GM18870 (cell line): ENCODE data around the gene OR5H15.
A peak's percentile ranks its signal among the peaks of the same experiment; 100 is the strongest.
"Not testable (repeated sequence)": the region's sequence is repeated elsewhere in the genome, so short reads cannot be mapped to it uniquely, and the experiment has no call there.

Experiments
- ATAC-seq: cut with Tn5 transposase; IDR thresholded peaks from one replicate; pipeline ENCODE4 v1.9.1; 2021; ENCODE audit warnings: moderate library complexity; ENCODE audit not compliant: unreplicated experiment

OR5H15 gene

GRCh38 chr3:98166396-98166795 is at the start of gene OR5H15:
OR5H15 (plus strand) TSS chr3:98166696; CDS start chr3:98168700, 2,004 bp downstream.
- no peak for ATAC-seq

DNA sequence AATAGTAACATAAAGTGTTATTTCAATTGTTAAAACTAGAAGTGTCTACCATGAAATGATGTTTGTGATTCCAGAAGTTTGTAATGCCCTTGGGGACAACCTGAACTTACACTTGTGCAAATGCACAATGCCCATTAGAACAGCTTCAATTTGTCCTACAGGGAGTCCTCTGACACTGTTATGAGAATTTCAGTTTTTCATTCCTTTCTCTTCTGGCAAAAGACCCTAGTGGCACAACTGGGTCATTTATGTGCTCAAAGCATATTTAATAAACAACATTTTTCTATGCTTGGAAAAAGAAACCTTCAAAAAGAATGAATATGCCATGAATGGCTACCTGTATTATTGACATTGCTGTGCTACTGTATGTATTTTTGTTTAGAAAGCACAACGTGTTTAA is 36.1 kb upstream of the OR5H15 start, which contains the start of gene OR5H1:
OR5H1 (plus strand) TSS at position 301 of the 400 bp plus-strand sequence. CDS start 1,977 bp downstream, outside the sequence.
- no peak for ATAC-seq

- no peak for ATAC-seq
These were observed 29.9 kb upstream of the OR5H15 start for GRCh38 chr3:98136631-98137030.

DNA sequence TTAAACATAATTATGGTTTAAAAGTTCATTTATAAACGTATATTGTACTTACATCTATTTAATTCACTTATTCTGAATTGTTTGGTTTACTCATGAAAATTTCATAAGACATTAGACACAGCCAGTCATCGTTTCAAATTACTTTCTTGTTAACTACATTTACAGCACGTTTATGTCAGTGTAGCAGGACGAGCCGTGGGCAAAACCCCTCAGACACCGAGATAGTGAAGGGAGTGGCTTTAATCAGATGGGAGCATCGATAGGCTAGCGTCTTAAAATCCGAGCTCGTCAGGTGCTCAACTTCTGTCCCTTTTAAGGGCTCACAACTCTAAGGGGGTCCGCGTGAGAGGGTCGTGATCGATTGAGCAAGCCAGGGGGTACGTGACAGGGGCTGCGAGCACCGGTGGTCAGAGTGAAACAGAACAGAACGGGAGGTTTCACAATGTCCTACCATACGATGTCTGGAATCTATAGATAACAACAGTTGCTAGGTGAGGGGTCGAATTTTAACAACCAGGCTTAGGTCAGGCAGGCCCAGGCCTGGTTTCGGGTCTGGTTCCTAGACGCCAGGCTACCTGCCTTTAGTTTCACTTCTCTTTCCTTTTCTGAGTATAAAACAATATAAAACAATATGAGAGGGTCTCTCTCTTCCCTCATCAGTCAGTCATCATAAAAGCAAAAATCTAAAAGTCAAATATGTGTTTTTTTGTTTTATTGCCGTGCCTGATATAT is 28.5 kb upstream of the OR5H15 start:
- ATAC-seq, result not testable (repeated sequence)

DNA sequence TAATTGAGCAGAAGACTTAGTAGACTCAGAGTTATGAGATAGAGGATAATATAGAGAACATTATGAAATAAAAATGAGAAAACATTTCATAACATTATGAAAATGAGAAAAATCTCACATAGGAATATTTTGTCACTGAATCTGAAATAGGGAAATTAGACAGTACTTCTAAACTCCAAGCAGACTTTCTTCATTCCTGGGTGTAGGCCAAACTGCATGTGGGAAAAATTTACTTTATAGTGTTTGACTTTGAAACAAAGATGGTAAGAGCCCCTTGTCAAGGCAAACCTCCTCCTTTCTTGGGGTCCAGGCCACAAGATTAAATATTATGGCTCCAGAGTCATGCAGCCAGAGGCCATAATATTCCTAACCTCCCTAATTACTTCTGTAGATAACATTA is 26.0 kb upstream of the OR5H15 start:
- ATAC-seq, result no peak

- no peak for ATAC-seq
These were observed 19.3 kb upstream of the OR5H15 start, which contains the start of gene OR5H14 for GRCh38 chr3:98147179-98147578. OR5H14 (plus strand) TSS chr3:98147479; CDS start chr3:98149386, 1,907 bp downstream.

DNA sequence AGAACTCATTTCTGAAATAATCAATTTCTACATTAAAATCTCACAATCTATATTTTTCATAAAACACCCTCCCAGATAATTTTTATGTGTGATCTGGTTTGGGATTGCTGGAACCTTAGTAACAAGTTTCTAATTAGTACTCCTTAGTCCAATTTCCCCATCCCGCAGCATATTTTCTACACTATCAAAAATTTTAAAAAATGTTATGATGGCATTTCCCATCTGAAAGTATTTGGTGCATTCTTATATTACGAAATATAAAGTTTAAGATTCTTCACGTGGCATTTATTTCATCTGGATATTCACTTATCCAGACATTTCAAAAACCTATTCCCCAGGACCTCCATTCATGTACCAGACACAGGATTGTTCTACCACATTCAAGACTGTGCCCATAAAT is 17.7 kb upstream of the OR5H15 start:
- no peak for ATAC-seq

DNA sequence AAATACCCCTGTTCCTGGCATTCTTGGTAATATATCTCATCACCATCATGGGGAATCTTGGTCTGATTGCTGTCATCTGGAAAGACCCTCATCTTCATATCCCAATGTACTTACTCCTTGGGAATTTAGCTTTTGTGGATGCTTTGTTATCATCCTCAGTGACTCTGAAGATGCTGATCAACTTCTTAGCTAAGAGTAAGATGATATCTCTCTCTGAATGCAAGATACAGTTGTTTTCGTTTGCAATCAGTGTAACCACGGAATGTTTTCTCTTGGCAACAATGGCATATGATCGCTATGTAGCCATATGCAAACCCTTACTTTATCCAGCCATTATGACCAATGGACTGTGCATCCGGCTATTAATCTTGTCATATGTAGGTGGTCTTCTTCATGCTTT is 17.0 kb upstream of the OR5H15 start:
- ATAC-seq, result not testable (repeated sequence)

DNA sequence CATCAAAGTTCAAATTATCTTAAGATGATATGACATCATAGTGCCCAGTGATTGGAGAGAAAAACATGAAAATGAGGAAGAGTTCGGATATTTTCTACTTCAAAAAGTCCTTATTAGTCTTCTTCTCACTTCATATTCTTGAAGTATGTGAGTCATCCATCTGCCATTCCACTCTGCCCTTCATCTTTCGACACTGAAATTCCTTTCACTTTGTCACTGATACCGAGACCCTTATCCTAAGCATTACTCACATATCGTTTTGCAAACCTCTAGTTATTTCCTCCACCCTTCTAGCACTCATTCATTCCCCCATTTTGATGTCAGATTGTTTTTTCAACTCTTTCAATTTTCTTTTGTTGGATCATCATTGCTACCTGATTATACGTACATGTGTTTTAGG is 15.3 kb upstream of the OR5H15 start:
- ATAC-seq, result no peak

- peak; percentile 42 for ATAC-seq
These were observed 4.6 kb downstream of the OR5H15 start for GRCh38 chr3:98171071-98171470.

DNA sequence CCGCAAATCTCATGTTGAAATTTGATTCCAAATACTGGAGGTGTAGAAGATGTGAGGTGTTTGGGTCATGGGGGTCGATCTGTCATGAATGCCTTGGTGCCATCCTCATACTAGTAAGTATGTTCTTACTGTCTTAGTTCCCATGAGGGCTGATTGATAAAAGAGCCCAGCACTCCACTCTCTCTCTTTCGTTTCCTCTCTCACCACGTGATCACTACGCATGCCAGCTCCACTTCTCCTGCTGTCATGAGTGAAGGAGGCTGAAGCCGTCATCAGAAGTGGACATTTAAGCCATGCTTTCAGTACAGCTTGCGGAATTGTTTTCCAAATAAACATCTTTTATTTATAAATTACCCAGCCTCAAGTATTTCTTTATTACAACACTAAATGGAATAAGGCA is 6.1 kb downstream of the OR5H15 start:
- ATAC-seq, result no peak

- ATAC-seq, result no peak
These were observed 13.9 kb downstream of the OR5H15 start for GRCh38 chr3:98180319-98180890.

DNA sequence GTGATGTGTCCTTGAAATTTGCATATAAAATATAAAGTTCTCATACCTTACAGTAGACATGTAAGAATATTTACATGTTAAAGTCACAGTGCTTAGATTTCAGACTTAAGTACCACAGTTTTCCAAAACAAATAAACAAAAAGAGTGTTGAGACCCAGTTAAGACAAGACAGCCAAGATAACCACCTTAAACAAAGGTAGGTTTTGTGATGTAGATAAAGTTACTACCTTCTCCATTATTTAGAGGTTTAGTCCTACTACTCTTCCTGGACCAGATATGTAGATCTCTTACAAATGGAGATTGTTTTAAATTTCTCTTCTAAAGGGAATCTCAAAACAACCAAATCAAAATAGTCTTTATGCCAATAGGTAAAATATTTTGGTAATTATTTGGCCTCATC is 15.7 kb downstream of the OR5H15 start:
- no peak for ATAC-seq

GRCh38 chr3:98185180-98185579 is 18.7 kb downstream of the OR5H15 start:
- ATAC-seq, result no peak

- ATAC-seq, result peak; percentile 75
These were observed 22.0 kb downstream of the OR5H15 start for GRCh38 chr3:98188545-98188944.

DNA sequence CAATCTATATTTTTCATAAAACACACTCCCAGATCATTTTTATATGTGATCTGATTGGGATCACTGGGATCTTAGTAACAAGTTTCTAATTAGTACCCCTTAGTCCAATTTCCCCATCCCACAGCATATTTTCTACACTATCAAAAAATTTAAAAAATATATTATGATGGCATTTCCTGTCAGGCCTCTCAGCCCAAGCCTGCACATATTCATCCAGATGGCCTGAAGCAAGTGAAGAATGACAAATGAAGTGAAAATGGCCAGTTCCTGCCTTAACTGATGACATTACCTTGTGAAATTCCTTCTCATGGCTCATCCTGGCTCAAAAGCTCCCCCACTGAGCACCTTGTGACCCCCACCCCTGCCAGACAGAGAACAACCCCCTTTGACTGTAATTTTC is 24.4 kb downstream of the OR5H15 start:
- ATAC-seq, result not testable (repeated sequence)

DNA sequence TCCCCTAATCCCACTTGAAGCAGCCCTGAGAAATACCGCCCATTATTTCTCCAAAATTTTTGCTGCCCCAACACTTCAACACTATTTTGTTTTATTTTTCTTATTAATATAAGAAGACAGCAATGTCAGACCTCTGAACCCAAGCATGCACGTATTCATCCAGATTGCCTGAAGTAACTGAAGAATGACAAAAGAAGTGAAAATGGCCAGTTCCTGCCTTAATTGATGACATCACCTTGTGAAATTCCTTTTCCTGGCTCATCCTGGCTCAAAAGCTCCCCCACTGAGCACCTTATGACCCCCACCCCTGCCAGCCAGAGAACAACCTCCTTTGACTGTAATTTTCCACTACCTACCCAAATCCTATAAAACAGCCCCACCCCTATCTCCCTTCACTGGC is 29.8 kb downstream of the OR5H15 start:
- not testable (repeated sequence) for ATAC-seq

DNA sequence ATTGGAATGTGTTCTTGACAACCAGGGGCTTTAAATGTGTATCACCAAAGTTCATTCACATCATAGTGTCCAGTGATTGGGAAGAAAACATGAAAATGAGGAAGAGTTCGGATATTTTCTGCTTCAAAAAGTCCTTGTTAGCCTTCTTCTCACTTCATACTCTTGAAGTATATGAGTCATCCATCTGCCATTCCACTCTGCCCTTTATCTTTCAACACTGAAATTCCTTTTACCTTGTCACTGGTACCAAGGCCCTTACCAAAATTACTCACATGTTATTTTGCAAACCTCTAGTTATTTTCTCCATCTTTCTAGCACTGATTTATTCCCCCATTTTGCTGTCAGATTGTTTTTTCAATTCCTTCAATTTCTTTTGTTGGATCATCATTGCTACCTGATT is 32.5 kb downstream of the OR5H15 start:
- ATAC-seq, result no peak

- no peak for ATAC-seq
These were observed 42.7 kb downstream of the OR5H15 start for GRCh38 chr3:98209244-98209643.

DNA sequence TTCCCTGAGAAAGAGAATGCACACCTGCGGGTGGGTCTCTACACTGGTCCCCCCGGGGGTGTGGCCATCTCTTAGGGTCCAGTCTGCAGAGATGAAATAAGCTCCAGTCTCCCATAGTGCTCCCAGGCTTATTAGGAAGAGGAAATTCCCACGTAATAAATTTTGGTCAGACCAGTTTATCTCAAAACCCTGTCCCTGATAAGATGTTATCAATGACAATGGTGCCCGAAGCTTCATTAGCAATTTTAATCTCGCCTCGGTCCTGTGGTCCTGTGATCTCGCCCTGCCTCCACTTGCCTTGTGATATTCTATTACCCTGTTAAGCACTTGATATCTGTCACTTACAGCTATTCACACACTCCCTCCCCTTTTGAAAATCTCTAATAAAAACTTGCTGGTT is 46.8 kb downstream of the OR5H15 start:
- ATAC-seq, result no peak

GRCh38 chr3:98215051-98215450 is 48.6 kb downstream of the OR5H15 start:
- no peak for ATAC-seq
